ENCODE measurements around the gene BEND3.

DNA sequence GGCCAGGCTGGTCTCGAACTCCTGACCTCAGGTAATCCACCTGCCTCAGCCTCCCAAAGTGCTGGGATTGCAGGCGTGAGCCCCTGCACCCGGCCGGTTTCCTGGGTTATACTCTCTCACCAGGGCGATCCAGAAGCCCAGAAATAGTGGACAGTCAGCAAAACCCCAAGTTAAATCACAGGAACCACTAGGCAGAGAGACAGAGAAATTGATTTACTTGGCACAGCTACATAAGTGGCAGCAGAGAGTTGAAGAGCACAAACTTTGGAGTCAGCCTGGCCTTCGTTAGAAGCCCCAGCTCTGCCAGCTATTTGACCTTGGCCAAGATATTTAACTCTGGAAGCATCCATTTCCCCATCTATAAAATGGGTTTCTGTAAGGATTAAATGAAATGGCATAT is 54.6 kb downstream of the BEND3 start:
- TF ChIP-seq ARNT (IDR thresholded peaks at IDR 0.05) (no peak), BHLHE40 (IDR thresholded peaks at IDR 0.05; ENCODE audit: borderline replicate concordance) (no peak), ZNF384 (IDR thresholded peaks at IDR 0.05) (no peak), SP1 (IDR thresholded peaks at IDR 0.05) (no peak), SUZ12 (IDR thresholded peaks at IDR 0.05) (no peak), NFRKB (IDR thresholded peaks at IDR 0.05) (no peak), LEF1 (IDR thresholded peaks at IDR 0.05; ENCODE audit: borderline replicate concordance) (no peak), FOXM1 (IDR thresholded peaks at IDR 0.05; ENCODE audit: borderline replicate concordance) (no peak), CTBP1 (IDR thresholded peaks at IDR 0.05; ENCODE audit: borderline replicate concordance) (no peak), FOXK2 (IDR thresholded peaks at IDR 0.05) (no peak), TARDBP (IDR thresholded peaks at IDR 0.05) (no peak), HDGF (IDR thresholded peaks at IDR 0.05; ENCODE audit: borderline replicate concordance) (no peak), FOXA1 (IDR thresholded peaks at IDR 0.05) (no peak)
- TF ChIP-seq, protein P1, sequence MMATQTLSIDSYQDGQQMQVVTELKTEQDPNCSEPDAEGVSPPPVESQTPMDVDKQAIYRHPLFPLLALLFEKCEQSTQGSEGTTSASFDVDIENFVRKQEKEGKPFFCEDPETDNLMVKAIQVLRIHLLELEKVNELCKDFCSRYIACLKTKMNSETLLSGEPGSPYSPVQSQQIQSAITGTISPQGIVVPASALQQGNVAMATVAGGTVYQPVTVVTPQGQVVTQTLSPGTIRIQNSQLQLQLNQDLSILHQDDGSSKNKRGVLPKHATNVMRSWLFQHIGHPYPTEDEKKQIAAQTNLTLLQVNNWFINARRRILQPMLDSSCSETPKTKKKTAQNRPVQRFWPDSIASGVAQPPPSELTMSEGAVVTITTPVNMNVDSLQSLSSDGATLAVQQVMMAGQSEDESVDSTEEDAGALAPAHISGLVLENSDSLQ (IDR thresholded peaks at IDR 0.05) = no peak
